Astrocyte (in vitro differentiated cells and primary cell): ENCODE measurements around the gene MED27.

Experiments used
- EZH2 ChIP-seq: IDR thresholded peaks from 2 replicates; pipeline ENCODE4 v1.6.1; 2012; ENCODE audit warnings: mild to moderate bottlenecking, low read length, inconsistent platforms; ENCODE audit not compliant: insufficient read depth
- TF ChIP-seq, protein P1 (sequence below): IDR thresholded peaks from 2 replicates; pipeline ENCODE4 v1.5.1; 2011; ENCODE audit warnings: low read depth, mild to moderate bottlenecking, inconsistent platforms, low read length, moderate library complexity; ENCODE audit not compliant: insufficient read depth

DNA sequence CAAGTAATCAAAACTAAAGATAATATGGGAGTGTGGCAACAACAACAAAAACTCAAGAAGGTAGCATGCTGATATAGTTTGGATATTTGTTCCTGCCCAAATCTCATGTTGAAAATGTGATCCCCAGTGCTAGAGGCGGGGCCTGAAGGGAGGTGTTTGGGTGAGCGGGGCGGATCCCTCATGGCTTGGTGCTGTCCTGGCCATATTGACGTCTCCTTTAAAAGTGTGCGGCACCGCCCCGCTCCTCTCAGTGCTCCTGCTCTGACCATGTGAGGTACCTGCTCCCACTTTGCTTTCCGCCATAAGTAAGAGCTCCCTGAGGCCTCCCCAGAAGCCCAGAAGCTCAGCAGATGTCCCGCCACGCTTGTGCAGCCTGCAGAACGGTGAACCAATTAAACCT is 25.6 kb downstream of the MED27 start:
- TF ChIP-seq, protein P1, sequence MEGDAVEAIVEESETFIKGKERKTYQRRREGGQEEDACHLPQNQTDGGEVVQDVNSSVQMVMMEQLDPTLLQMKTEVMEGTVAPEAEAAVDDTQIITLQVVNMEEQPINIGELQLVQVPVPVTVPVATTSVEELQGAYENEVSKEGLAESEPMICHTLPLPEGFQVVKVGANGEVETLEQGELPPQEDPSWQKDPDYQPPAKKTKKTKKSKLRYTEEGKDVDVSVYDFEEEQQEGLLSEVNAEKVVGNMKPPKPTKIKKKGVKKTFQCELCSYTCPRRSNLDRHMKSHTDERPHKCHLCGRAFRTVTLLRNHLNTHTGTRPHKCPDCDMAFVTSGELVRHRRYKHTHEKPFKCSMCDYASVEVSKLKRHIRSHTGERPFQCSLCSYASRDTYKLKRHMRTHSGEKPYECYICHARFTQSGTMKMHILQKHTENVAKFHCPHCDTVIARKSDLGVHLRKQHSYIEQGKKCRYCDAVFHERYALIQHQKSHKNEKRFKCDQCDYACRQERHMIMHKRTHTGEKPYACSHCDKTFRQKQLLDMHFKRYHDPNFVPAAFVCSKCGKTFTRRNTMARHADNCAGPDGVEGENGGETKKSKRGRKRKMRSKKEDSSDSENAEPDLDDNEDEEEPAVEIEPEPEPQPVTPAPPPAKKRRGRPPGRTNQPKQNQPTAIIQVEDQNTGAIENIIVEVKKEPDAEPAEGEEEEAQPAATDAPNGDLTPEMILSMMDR: no peak
- TF ChIP-seq EZH2: no peak
